Type B pancreatic cell (in vitro differentiated cells): ENCODE measurements around the gene TAF4B. TPM values are rescaled to one million over a fixed set of nuclear protein-coding genes. Genes with fewer than 3 reads are reported as not detected.
"Not testable (repeated sequence)": the region's sequence is repeated elsewhere in the genome, so short reads cannot be mapped to it uniquely, and the experiment has no call there.

Experiments used
- DNase-seq: peaks from one replicate; pipeline ENCODE4 v3.0.0; 2021; ENCODE audit warnings: mixed read lengths; ENCODE audit not compliant: unreplicated experiment; ENCODE audit errors: extremely low spot score
- H3K27ac Mint-ChIP-seq: 2 replicates; pipeline ENCODE4 v1.8.0; 2021; ENCODE audit warnings: mild to moderate bottlenecking, mixed read lengths
- H3K27me3 Mint-ChIP-seq: 2 replicates; pipeline ENCODE4 v1.8.0; 2021; ENCODE audit warnings: mixed read lengths
- H3K36me3 Mint-ChIP-seq: 2 replicates; pipeline ENCODE4 v1.8.0; 2021; ENCODE audit warnings: mixed read lengths
- H3K4me1 Mint-ChIP-seq: one replicate; pipeline ENCODE4 v1.8.0; 2021; ENCODE audit warnings: mixed read lengths; ENCODE audit not compliant: unreplicated experiment
- H3K4me3 Mint-ChIP-seq: 2 replicates; pipeline ENCODE4 v1.8.0; 2021; ENCODE audit warnings: mild to moderate bottlenecking, mixed read lengths
- H3K9me3 Mint-ChIP-seq: 2 replicates; pipeline ENCODE4 v1.8.0; 2021; ENCODE audit warnings: mixed read lengths
- CTCF ChIP-seq: fragments of 200-600 bp; sonication (generic); conservative IDR thresholded peaks from 2 replicates; pipeline ENCODE4 v1.5.0; 2021; ENCODE audit warnings: antibody characterized with exemption, mild to moderate bottlenecking
- total RNA-seq: library from RNA; stranded (reverse); gene quantifications from 2 replicates; pipeline ENCODE4 v1.2.1, GENCODE V29; 2021; ENCODE audit warnings: low replicate concordance

TAF4B gene
- total RNA-seq, 1 donor from 2014 or later = 5.1 TPM

- DNase-seq = no peak
- Mint-ChIP-seq H3K36me3 (no peaks in the 10 kb centered on the region), H3K4me1 (peaks cover 21% of the 10 kb centered on the region), H3K27ac (peak overlapping the region; percentile 1), H3K27me3 (no peaks in the 10 kb centered on the region), H3K4me3 (no peak overlapping the region), H3K9me3 (peaks cover 8% of the 10 kb centered on the region)
- no peak for TF ChIP-seq CTCF
Observed at GRCh38 chr18:26436176-26437051, 210.2 kb downstream of the TAF4B start.

- not testable (repeated sequence) for DNase-seq, H3K27ac Mint-ChIP-seq, H3K9me3 Mint-ChIP-seq, H3K36me3 Mint-ChIP-seq, H3K4me3 Mint-ChIP-seq, H3K27me3 Mint-ChIP-seq
- peaks cover 26% of the 10 kb centered on the region for H3K4me1 Mint-ChIP-seq
Observed at GRCh38 chr18:26437634-26438033, 211.4 kb downstream of the TAF4B start.

- Mint-ChIP-seq H3K36me3 (no peaks in the 10 kb centered on the region), H3K4me1 (peaks cover 26% of the 10 kb centered on the region), H3K27ac (no peak overlapping the region), H3K4me3 (no peak overlapping the region), H3K9me3 (peaks cover 4% of the 10 kb centered on the region), H3K27me3 (no peaks in the 10 kb centered on the region)
- DNase-seq = no peak
- TF ChIP-seq CTCF = no peak
Observed at GRCh38 chr18:26438980-26439379, 212.7 kb downstream of the TAF4B start.

- Mint-ChIP-seq H3K9me3 (peaks cover 4% of the 10 kb centered on the region), H3K27ac (no peak overlapping the region), H3K4me3 (no peak overlapping the region), H3K27me3 (no peaks in the 10 kb centered on the region), H3K36me3 (no peaks in the 10 kb centered on the region), H3K4me1 (peaks cover 26% of the 10 kb centered on the region)
- DNase-seq = no peak
- no peak for TF ChIP-seq CTCF
Observed at GRCh38 chr18:26439537-26439936, 213.3 kb downstream of the TAF4B start.

GRCh38 chr18:26440644-26441043 lies 214.4 kb downstream of the TAF4B start:
- Mint-ChIP-seq H3K27me3 (no peaks in the 10 kb centered on the region), H3K27ac (no peak overlapping the region)
- no peak for DNase-seq

More at GRCh38 chr18:26440644-26441043, 214.4 kb downstream of the TAF4B start:
- no peak for TF ChIP-seq CTCF
- H3K4me3 Mint-ChIP-seq = no peak overlapping the region
- peaks cover 4% of the 10 kb centered on the region for H3K9me3 Mint-ChIP-seq
- H3K36me3 Mint-ChIP-seq = no peaks in the 10 kb centered on the region
- peaks cover 23% of the 10 kb centered on the region for H3K4me1 Mint-ChIP-seq

Other genes starting within 250 kb of the TAF4B start
- 77.1 and 85.7 TPM in 2 replicates for gene SS18, start 135.8 kb upstream of the TAF4B start, total RNA-seq
- 0.14 TPM in 1 of 2 replicates, not detected in the other for gene PSMA8, start 92.6 kb upstream of the TAF4B start, total RNA-seq